ENCODE data around the gene CTDP1.

DNA sequence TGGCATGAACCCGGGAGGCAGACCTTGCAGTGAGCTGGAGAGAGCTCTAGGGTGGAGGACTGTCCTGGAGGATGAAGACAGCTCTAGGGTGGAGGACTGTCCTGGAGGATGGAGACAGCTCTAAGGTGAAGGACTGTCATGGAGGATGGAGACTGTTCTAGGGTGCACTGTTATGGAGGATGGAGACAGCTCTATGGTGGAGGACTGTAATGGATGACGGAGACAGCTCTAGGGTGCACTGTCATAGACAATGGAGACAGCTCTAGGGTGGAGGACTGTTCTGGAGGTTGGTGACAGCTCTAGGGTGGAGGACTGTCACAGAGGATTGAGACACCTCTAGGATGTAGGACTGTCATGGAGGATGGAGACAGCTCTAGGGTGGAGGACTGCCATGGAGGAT lies 97.1 kb downstream of the CTDP1 start:
- TF ChIP-seq, protein P1, sequence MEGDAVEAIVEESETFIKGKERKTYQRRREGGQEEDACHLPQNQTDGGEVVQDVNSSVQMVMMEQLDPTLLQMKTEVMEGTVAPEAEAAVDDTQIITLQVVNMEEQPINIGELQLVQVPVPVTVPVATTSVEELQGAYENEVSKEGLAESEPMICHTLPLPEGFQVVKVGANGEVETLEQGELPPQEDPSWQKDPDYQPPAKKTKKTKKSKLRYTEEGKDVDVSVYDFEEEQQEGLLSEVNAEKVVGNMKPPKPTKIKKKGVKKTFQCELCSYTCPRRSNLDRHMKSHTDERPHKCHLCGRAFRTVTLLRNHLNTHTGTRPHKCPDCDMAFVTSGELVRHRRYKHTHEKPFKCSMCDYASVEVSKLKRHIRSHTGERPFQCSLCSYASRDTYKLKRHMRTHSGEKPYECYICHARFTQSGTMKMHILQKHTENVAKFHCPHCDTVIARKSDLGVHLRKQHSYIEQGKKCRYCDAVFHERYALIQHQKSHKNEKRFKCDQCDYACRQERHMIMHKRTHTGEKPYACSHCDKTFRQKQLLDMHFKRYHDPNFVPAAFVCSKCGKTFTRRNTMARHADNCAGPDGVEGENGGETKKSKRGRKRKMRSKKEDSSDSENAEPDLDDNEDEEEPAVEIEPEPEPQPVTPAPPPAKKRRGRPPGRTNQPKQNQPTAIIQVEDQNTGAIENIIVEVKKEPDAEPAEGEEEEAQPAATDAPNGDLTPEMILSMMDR (IDR thresholded peaks at IDR 0.05; ENCODE audit: low read length) = no peak
- TF ChIP-seq EZH2 (optimal IDR thresholded peaks at IDR 0.05; ENCODE audit: low read depth, low read length) = no peak

Measured in MM.1S (cell line).